GM21447 (cell line): ENCODE data around the gene CAMK2D.

Source experiments
- ATAC-seq: cut with Tn5 transposase; IDR thresholded peaks from one replicate; pipeline ENCODE4 v1.9.1; 2021; ENCODE audit not compliant: unreplicated experiment

Gene CAMK2D

DNA sequence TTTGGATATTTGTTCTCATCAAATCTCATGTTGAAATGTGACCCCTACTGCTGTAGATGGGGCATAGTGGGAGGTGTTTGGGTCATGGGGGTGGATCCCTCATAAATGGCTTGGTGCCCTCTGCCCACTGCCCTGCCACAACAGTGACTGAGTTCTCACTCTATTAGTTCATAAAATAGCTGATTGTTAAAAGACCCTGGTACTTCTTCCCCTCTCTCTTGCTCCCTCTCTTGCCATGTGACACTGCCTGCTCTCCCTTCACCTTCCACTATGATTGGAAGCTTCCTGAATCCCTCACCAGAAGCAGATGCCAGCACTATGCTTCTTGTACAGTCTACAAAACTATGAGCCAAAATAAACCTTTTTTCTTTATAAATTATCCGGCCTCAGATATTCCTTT, 182.2 kb downstream of the CAMK2D start:
- no peak for ATAC-seq

DNA sequence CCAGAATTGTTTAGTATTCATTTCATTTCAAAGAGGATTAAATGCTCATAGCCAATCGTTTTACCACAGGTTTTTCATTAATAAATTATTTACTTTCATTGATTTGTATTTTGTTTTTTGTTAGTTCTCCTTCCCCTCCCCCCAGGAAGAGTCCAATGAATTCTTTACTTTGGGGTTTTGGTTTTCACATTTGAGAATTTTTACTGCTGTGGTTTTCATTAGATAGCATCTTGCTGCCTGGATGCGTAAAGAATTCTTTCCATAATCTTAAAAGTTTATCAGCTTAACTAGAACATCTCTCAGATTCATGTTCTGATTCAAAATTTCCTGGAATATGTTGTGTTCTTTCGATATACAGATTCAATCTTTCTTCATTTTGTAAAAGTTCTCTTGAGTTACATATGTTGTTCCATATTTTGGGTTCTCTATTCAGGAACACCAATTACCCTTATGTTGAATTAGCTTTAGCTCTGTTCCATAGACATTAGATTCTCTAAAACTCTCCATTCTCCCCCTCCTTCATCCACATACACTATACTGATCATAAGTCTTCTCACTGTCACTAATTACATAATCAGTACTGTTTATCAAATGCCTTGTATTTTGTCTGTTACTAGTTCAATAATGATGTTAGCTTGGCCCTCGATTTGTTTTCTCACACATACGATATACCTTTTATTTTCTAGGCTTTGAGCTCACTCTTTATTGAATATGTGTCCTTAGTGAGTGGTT, 184.4 kb downstream of the CAMK2D start:
- no peak for ATAC-seq

DNA sequence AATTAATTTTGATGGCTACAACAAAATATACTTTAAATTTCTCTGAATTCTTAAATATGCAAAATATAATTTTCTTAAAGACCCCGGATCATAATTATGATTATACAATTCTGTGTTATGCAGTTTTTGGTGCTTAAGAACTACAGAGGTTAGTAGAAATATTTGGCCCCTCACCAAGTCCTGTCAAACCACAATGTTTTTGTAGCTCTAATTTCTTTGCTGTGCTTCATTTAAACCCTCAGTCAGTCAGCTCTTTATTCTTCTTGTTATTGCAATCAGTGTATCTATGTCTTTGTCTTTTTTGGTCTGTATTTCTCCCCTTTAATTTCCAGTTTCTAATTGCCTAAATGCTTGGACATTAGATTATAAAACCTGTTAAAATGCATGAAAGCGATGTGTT, 186.1 kb downstream of the CAMK2D start:
- no peak for ATAC-seq

DNA sequence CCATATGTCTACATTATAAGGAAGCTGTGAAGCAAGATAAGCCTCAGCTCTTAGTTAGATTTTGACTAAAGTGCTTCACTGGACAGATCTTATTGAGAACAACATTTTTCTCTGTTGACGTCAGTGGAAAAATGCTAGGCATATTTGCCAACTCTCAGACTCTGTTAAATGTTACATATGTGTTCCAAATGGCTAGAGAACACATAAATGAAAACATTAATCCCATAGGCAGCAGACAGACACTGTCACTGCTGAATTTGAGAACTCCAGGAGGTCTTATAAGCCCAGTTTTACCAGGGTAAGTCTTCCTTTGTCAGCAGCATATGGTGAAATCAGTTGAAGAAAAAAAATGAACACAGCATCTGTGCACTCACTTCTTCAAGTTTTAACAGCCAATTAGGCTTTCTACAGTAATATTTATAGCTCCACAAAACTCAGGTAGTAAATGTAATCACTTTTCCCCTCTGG, 186.9 kb downstream of the CAMK2D start:
- ATAC-seq: no peak

DNA sequence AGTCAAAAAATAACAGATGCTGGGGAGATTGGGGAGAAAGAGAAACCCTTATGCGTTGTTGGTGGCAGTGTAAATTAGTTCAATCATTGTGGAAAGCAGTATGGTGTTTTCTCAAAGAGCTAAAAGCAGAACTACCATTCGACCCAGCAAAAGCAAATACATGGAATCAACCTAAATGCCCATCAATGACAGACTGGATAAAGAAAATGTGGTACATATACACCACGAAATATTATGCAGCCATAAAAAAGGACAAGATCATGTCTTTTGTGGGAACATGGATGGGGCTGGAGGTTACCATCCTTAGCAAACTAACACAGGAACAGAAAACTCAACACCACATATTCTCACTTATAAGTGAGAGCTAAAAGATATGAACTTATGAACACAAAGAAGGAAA, 188.9 kb downstream of the CAMK2D start:
- ATAC-seq: no peak

DNA sequence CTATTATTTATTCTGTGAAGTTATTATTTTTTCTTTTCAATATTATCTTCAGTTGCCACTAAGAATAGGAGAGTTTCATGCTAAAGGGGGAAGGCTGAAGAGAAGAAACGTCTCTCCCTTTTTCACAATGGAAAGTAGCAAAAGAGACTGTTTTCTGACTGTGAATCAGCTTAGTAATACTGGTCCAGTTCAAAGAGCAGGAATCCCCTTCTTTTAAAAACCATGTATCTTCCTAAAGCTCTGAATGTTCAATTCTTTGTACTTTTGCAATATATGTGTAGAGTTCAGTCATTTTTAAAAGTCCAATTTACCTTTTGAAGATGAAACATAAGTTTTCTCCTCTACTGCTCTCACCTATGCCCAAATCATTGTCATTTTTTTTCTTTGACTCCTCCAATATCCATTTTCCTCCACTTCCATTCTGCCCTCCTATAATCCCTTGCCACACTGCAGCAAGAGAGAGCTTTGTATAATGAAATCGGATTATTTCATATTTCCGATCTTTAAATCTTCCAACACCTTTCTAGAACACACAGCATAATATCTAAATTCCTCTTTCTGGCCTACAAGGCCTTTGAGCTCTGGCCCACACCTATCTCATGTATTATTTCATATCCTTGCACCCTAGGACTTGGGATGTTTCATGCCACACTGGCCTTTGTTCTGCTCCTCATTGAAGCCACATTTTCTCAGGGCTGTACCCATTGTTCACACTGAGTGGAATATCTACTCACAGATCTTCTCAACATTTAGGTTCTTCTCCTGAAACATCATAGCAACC, 195.3 kb downstream of the CAMK2D start:
- no peak for ATAC-seq

DNA sequence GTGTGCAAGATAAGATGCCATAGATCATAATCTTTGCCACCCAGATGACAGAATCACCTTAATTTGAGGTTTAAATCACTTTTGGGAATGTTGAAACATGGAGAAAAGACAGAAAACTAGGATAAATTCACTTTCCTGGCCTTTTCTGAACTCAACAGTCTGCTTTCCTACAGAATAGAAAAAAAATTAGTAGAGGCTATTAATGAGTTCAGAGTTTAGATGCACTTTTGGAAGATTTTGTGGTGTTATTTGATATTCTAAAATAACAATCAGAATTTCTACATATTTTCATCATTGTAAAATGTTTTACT, 195.9 kb downstream of the CAMK2D start:
- no peak for ATAC-seq

DNA sequence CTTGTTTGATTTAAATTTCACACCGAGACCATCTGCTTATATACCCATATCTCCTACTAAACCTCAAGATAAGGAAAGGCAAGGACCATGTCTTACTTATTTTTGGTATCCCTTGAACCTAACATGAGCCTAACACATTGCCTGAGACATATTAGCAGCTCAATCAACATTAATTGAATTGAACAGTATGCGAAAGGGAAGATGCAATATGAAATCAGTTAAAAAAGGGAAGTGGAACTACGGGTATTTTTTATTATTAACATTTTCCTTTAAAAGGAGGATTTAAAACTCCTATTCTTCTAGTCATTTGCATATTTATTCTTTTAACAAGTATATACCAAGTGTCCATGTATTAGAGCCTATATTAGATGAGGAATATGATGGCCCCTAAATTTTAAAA, 197.0 kb downstream of the CAMK2D start:
- peak; percentile 33 for ATAC-seq

DNA sequence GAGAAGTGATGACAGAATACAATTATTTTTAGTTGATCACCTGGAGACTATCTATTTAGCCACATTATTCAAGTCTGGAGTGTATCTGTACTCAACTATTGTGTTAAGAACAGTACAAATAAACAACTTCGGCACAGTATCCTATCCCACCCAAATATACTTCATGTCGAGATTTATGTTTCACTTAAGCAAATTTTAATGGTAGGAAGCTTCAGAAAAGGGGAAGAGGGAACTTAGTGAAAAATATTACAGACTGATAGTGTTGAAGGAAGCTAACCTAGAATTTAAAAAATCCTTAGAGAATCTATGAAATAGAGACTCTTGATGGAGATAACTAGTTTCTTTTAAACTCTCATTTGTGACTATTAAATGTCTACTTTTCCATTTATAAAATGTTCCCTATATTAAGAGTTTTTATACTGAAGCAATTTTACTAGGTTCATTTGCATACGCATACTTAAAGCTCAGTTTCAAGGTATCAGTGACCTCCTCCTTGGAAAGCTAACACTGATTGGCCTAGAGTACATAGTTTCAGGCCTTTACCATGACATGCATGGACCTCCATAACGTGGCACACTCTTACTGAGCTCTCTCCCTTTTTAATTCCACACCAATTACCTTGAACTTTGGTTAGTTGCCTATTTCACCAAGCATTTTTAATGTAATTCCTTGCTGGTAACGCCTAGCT, 197.7 kb downstream of the CAMK2D start:
- no peak for ATAC-seq

DNA sequence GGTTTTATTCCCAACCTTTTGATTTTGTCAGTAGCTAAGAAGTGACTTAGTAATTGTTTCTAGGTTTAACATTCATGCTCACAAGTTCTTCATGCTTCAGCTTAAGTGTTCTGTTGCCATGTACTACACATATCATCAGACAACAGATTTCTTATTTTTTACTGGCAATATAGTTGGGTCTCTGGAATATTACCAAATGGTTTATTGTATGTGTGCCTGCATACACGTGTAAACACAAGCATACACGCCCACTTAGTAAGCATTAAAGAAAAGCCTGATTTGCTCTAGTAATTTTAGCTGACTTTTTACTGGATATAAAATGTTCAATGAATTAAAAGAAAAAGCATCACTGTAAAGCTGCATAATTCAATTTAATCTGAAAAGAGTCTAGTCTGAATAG, 199.8 kb downstream of the CAMK2D start:
- ATAC-seq: no peak

DNA sequence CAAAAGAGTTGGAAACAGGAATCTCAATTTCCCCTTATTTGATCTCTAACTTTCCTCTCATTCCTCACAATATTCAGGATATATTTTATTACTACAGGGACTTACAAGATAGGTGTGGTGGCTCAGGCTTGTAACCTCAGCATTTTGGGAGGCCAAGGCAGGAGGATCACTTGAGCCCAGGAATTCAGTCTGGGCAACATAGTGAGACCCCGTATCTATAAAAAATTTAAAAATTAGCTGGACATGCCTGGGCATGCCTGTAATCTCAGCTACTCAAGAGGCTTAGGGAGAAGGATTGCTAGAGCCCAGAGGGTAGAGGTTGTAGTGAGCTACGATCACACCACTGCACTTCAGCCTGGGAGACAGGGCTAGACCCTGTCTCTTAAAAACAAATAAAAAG, 200.4 kb downstream of the CAMK2D start:
- ATAC-seq: no peak

DNA sequence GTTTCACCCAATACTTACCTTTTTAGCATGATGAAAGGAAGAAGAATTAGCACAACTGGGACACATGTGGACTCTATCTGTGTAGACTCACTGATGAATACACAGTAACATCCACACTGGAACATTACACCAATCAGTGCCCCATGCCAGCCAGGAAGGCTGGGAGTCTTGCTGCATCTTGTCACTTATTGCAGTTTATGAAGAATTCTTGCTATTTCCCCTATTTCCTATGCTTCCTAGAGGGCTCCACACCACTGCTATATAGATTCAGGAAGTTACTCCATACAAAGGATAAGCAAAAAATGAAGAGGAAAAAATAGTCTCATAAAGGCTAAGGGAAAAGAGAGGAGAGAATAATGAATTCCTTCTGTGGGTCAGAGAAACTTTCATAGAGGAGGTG, 201.0 kb downstream of the CAMK2D start:
- no peak for ATAC-seq

DNA sequence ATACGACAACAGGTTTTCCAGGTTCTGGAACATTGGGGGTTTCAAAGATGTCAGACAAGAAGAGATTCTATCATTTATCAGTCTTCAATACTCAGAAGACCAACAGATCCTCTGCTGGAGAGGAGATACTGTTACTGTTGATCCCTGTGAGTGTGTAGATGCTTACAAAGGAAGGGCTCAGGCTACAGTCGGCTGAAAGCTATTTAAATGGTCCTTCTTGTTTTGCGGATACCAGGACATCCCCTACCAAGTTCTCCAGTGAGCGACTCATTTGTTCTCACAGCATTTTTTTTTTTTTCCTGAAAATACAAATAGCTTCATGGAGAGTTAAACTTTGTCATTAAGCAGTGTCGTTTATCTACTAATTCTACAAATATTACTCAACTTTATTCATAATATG, 201.6 kb downstream of the CAMK2D start:
- no peak for ATAC-seq

DNA sequence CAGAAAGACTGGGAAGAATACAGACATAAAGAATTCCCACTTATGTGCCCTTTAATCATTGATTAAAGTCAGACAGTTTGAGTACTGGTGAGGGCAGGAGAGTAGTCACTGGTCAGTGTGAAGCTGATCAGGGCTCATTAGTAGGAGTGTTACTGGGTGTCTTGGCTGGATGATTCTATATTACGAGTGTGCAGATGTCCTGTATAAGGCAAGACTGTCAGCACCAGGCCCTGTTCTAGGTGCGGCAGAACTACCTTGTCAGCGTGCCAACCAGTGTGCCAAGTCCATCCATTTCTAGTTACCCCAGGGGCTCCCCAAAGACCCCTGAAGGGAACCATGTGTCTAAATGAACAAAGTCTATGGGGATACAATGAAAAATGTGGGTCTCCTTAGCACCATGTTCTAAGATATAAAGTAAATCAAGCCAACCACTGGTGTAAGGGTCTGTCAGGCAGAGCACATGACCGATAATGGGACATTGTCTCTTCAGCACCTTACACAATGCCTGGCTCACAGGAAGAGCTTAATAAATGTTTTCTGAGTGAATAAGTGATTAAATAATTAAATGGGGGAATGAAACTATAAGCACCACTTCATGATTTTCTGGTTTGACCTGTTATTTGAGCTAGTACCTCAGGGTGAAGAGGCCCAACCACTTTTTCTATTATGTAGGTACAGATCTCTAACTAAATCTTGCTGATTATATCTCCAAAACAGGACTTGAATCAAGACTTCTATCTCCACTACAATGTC, 205.0 kb downstream of the CAMK2D start:
- ATAC-seq: no peak

DNA sequence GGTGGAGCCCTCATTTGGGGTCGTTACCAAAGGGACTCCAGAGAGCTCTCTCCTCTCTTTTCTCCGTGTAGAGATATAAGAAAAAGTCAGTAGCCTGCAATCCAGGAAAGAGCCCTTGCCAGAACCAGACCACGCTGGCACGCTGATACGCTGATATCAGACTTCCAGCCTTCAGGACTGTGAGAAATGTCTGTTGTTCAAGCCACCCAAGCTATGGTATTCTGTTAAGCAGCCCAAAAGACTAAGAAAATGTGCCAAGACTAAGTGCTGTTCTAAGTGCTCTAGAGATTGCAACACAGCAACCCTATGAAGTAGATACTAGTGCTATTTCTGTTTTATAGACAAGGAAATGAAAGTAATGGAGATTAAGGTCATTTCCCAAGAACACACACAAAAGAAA, 205.7 kb downstream of the CAMK2D start:
- ATAC-seq: no peak

DNA sequence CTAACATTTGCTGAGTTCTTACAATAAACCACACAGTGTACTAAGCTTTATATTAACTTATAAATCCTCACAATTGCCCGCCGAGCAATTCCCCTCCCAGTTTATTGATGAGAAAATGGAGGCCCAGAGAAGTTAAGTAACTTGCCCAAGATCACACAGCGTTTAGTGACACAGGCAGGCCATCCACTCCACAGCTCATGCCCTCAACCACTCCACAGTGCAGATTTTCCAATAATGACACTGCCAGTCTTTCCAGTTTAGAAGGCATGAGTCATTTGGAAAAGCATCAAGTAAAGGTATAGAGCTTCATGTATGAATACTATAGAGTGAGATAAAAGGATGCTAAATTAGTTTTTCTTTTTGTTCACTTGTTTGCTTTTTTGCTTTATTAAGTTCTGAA, 208.5 kb downstream of the CAMK2D start:
- no peak for ATAC-seq

DNA sequence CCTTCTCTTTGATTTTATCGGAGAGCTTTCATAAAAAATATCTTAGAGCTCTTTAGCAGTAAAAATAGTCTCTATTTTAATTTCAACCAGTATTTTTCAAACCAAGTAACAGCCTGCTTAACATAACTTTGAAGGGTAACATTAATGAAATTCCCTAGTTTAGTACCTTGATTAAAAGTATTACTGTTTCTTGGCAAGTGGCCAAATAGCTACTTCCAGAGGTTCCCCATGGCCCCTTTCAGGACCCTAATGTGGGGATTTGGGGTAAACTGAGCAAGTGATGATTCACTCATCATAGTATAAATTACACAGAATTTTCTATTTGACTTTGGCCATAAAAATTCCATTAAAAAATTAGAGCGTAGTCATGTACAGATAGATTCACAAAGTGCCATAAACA, 211.0 kb downstream of the CAMK2D start:
- ATAC-seq: no peak

DNA sequence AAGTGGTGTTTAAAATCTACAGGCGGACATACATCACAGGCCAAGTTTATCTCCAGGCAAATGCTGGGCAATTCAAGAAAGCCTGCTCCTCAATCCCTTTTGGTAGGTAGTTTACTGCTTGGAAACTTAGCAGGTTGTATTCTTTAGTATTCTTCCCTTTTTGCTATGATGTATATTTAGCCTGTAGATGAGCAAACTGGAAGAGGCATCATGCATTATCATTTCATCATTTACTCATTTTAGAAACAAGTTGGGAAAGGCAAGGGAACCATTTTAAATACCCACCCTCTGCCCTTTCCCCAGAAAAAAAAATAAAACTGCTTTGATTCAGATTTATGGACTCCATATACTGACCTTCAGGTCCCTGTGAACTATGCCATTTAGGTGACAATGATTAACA, 213.2 kb downstream of the CAMK2D start:
- no peak for ATAC-seq

DNA sequence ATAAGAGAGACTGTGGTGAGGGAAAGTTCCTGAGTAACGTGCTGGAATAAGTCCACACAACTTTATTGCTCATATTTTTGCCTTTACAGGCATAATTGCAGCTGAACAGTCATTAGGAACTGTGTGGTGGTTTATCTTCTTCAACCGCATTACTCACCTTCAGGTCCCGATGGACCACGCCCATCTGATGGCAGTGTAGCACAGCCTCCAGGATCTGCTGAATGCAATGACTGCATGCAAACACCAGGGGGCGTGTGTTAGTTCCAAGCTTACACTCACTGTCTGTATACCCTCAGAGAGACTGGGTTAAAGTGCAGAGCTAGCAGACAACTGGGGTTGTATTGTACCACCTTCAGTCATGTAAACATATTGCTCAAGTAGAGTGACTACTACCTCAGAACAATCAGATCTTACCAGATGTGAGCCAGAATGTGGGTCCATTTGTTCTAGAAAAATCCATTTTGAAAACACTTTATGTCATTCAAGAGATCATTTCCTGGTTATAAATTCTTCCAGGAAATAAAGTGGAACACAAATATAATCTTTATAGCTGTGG, 214.0 kb downstream of the CAMK2D start:
- ATAC-seq: peak; percentile 99

DNA sequence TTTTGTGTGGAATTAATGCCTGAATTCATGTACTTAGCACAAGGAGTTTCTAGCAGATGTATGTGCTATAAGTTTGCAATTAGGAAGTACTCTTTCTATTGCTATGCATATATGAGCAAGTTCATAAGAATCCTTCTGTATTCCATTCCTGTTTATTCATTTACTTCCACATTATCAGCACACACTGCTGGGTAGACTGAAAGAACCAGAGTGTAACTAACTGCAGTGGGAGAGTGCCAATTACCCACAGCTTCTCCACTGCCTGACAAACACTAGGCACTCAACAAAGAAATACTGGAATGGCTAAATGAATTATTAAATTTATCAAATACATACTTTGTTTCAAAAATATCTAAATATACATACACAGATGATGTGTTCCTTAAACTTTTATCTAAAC, 219.6 kb downstream of the CAMK2D start:
- ATAC-seq: no peak

DNA sequence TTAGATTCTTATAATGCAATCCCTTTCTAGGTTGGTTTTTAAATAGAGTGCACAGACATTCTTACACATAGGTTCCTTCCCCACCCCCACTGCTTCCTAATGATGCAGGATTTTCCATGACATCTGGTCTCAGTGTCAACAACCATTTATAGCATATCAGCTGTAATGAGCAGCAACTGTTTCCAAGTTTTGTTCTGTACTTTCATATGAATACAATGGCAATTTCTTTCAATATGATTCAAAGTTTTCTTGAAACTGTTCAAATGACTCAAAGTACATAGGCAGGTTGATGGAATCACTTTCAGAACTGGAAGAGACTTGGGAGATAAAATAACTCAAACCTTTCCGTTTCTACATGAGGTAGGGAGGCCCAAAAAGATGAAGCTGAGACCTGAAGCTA, 220.7 kb downstream of the CAMK2D start:
- no peak for ATAC-seq
